Measurements from ENCODE around the gene TBC1D22A.

The TBC1D22A gene

GRCh38 chr22:46833228-46833627 is 70.8 kb downstream of the TBC1D22A start:
- FAIRE-seq (no peak), DNase-seq (ENCODE audit: low spot score) (no peak)

GRCh38 chr22:46834021-46834737 is 71.7 kb downstream of the TBC1D22A start:
- FAIRE-seq: no peak
- no peak for DNase-seq (ENCODE audit: low spot score)

- FAIRE-seq (no peak), DNase-seq (ENCODE audit: low spot score) (no peak)
Observed at GRCh38 chr22:46835288-46835687, 72.8 kb downstream of the TBC1D22A start.

GRCh38 chr22:46835693-46836092 is 73.2 kb downstream of the TBC1D22A start:
- no peak for FAIRE-seq

GRCh38 chr22:46841522-46841921 is 79.1 kb downstream of the TBC1D22A start:
- DNase-seq (ENCODE audit: low spot score) (no peak), FAIRE-seq (no peak)

More at GRCh38 chr22:46835693-46836092, 73.2 kb downstream of the TBC1D22A start:
- no peak for DNase-seq (ENCODE audit: low spot score)

GRCh38 chr22:46842606-46843005 is 80.2 kb downstream of the TBC1D22A start:
- no peak for DNase-seq (ENCODE audit: low spot score)

GRCh38 chr22:46843821-46844255 is 81.4 kb downstream of the TBC1D22A start:
- DNase-seq (ENCODE audit: low spot score) (no peak), FAIRE-seq (no peak)

More at GRCh38 chr22:46842606-46843005, 80.2 kb downstream of the TBC1D22A start:
- FAIRE-seq: no peak

GRCh38 chr22:46844606-46845210 is 82.3 kb downstream of the TBC1D22A start:
- no peak for DNase-seq (ENCODE audit: low spot score)
- no peak for FAIRE-seq

- FAIRE-seq (no peak), DNase-seq (ENCODE audit: low spot score) (no peak)
Observed at GRCh38 chr22:46845296-46846149, 83.1 kb downstream of the TBC1D22A start.

GRCh38 chr22:46846150-46846831 is 83.8 kb downstream of the TBC1D22A start:
- no peak for DNase-seq (ENCODE audit: low spot score)
- no peak for FAIRE-seq

GRCh38 chr22:46846832-46847355 is 84.4 kb downstream of the TBC1D22A start:
- no peak for FAIRE-seq
- DNase-seq (ENCODE audit: low spot score): no peak

- no peak for FAIRE-seq
- DNase-seq (ENCODE audit: low spot score): no peak
Observed at GRCh38 chr22:46848197-46848596, 85.7 kb downstream of the TBC1D22A start.

- no peak for FAIRE-seq
Observed at GRCh38 chr22:46849101-46849500, 86.7 kb downstream of the TBC1D22A start.

GRCh38 chr22:46849951-46850350 is 87.5 kb downstream of the TBC1D22A start:
- DNase-seq (ENCODE audit: low spot score): no peak
- FAIRE-seq: no peak

More at GRCh38 chr22:46849101-46849500, 86.7 kb downstream of the TBC1D22A start:
- DNase-seq (ENCODE audit: low spot score): no peak

- FAIRE-seq: no peak
- DNase-seq (ENCODE audit: low spot score): no peak
Observed at GRCh38 chr22:46851311-46851710, 88.9 kb downstream of the TBC1D22A start.

- DNase-seq (ENCODE audit: low spot score): no peak
- FAIRE-seq: no peak
Observed at GRCh38 chr22:46851941-46852340, 89.5 kb downstream of the TBC1D22A start.

GRCh38 chr22:46852771-46853170 is 90.3 kb downstream of the TBC1D22A start:
- FAIRE-seq: no peak
- no peak for DNase-seq (ENCODE audit: low spot score)

- DNase-seq (ENCODE audit: low spot score): no peak
- FAIRE-seq: no peak
Observed at GRCh38 chr22:46853191-46853590, 90.7 kb downstream of the TBC1D22A start.

GRCh38 chr22:46854125-46854870 is 91.8 kb downstream of the TBC1D22A start:
- no peak for DNase-seq (ENCODE audit: low spot score)
- FAIRE-seq: no peak

- FAIRE-seq (no peak), DNase-seq (ENCODE audit: low spot score) (no peak)
Observed at GRCh38 chr22:46855681-46856080, 93.2 kb downstream of the TBC1D22A start.
